WERI-Rb-1 (cell line): ENCODE data around the gene ACAD8.

ENCODE experiments used
- DNase-seq: peaks from one replicate; pipeline ENCODE4 v3.0.0-alpha.2; 2020
- H3K27ac ChIP-seq: fragments of 250-450 bp; sonication (Bioruptor Pico); 2 replicates; pipeline ENCODE4 v1.5.1; 2020; ENCODE audit warnings: mild to moderate bottlenecking, moderate library complexity
- H3K27me3 ChIP-seq: fragments of 250-450 bp; sonication (Bioruptor Pico); 2 replicates; pipeline ENCODE4 v1.5.1; 2021; ENCODE audit warnings: mild to moderate bottlenecking, low read depth, moderate library complexity; ENCODE audit not compliant: insufficient read depth, severe bottlenecking
- H3K36me3 ChIP-seq: fragments of 250-450 bp; sonication (Bioruptor Pico); 2 replicates; pipeline ENCODE4 v1.5.1; 2020; ENCODE audit warnings: mild to moderate bottlenecking, moderate library complexity
- H3K4me3 ChIP-seq: 2 replicates; pipeline ENCODE4 v1.5.1; 2011; ENCODE audit warnings: low read depth, mild to moderate bottlenecking, control low read depth, low read length
- H3K9me3 ChIP-seq: fragments of 250-450 bp; sonication (Bioruptor Pico); 2 replicates; pipeline ENCODE4 v1.5.1; 2021; ENCODE audit warnings: mild to moderate bottlenecking, moderate library complexity; ENCODE audit not compliant: severe bottlenecking
- TF ChIP-seq, protein P1 (sequence below): IDR thresholded peaks from 2 replicates; pipeline ENCODE4 v1.5.1; 2011; ENCODE audit warnings: low read depth, mild to moderate bottlenecking, control low read depth, inconsistent platforms, low read length

ACAD8 gene

DNA sequence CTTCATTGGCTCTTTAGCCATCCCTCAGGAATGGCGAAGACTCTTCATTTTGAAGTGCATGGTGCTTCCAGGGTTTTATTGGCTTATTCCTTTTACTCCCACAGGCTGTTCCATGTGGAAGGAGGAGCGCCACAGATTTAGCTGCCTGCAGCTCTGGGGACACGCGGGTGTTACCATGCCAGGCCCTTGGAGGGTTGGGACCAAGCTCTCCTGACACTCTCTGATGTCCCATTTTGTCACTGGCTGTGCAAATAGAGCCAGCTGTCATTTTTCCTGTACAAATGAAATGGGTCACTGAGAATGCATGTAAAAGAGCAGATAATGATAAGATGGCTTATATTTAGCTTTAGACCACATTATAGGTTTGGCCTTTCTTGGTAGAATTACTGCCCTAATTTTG, 9.5 kb upstream of the ACAD8 start:
- DNase-seq, result no peak
- Histone ChIP-seq H3K4me3 (no peak overlapping the region), H3K9me3 (no peaks in the 10 kb centered on the region), H3K36me3 (peaks cover 72% of the 10 kb centered on the region), H3K27ac (no peak overlapping the region), H3K27me3 (no peaks in the 10 kb centered on the region)
- TF ChIP-seq, protein P1, sequence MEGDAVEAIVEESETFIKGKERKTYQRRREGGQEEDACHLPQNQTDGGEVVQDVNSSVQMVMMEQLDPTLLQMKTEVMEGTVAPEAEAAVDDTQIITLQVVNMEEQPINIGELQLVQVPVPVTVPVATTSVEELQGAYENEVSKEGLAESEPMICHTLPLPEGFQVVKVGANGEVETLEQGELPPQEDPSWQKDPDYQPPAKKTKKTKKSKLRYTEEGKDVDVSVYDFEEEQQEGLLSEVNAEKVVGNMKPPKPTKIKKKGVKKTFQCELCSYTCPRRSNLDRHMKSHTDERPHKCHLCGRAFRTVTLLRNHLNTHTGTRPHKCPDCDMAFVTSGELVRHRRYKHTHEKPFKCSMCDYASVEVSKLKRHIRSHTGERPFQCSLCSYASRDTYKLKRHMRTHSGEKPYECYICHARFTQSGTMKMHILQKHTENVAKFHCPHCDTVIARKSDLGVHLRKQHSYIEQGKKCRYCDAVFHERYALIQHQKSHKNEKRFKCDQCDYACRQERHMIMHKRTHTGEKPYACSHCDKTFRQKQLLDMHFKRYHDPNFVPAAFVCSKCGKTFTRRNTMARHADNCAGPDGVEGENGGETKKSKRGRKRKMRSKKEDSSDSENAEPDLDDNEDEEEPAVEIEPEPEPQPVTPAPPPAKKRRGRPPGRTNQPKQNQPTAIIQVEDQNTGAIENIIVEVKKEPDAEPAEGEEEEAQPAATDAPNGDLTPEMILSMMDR, result no peak

DNA sequence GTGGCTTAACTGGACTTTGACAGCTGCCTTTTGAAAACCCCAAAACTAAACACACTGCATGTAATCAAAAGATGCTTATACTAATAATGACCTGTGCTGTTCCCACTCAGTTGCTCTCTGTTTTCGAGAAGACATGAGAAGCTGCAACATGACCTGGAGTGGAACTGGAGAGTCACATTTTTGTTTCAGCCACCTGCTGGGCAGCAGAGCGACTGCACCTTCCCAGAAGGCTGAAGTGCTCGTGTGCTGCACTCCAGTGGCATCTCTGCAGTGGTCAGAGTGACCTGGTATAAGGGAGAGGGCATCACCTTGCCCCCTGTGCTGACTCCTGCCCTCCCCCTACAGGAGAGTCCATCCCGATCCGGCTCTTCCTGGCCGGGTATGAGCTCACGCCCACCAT, 8.8 kb upstream of the ACAD8 start:
- H3K27ac ChIP-seq, result no peak overlapping the region
- peaks cover 68% of the 10 kb centered on the region for H3K36me3 ChIP-seq
- DNase-seq, result no peak
- H3K27me3 ChIP-seq, result no peaks in the 10 kb centered on the region
- no peaks in the 10 kb centered on the region for H3K9me3 ChIP-seq
- no peak overlapping the region for H3K4me3 ChIP-seq
- TF ChIP-seq, protein P1, result peak; percentile 55; the same call in 1 of the 2 replicates

DNA sequence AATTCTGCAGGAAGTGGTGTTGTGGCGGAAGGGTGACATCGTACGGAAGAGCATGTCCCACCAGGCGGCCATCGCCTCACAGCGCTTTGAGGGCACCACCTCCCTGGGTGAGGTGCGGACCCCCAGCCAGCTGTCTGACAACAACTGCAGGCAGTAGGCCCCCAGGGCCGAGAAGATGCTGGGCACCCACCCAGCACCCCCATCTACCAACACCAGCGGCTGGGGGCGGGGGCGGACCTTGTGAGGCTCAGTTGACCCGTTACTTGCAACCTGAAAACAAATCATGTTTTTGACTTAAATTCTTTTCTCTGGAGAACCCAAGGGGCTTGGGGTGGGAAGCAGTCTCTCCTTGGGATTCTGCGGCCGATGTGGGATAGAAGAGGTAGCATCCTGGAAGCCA, 7.9 kb upstream of the ACAD8 start:
- no peak overlapping the region for H3K4me3 ChIP-seq
- TF ChIP-seq, protein P1, result no peak
- H3K27me3 ChIP-seq, result no peaks in the 10 kb centered on the region
- H3K36me3 ChIP-seq, result peaks cover 72% of the 10 kb centered on the region
- H3K27ac ChIP-seq, result no peak overlapping the region
- DNase-seq, result no peak
- no peaks in the 10 kb centered on the region for H3K9me3 ChIP-seq

DNA sequence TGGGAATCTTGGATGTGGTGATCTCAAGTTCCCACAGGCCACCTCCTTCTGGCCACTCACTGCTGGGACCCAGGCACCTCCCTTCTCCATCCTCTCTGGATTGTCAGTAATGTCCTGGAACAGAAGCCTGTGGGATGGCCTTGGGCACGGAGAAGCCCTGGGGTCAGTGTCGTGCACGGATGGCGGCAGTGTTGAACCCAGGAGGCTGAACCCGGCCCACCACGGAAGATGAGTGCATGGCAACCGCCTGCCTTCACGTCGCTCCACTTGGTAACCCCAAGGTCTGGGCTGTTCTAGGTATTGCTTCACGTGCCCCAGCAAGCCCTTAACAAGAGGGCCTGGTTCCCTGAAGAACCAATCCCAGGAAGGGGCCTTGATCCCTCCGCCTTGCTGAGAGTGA, 7.3 kb upstream of the ACAD8 start:
- Histone ChIP-seq H3K36me3 (peaks cover 72% of the 10 kb centered on the region), H3K27me3 (no peaks in the 10 kb centered on the region), H3K9me3 (no peaks in the 10 kb centered on the region), H3K4me3 (no peak overlapping the region), H3K27ac (no peak overlapping the region)
- TF ChIP-seq, protein P1, result no peak
- no peak for DNase-seq

DNA sequence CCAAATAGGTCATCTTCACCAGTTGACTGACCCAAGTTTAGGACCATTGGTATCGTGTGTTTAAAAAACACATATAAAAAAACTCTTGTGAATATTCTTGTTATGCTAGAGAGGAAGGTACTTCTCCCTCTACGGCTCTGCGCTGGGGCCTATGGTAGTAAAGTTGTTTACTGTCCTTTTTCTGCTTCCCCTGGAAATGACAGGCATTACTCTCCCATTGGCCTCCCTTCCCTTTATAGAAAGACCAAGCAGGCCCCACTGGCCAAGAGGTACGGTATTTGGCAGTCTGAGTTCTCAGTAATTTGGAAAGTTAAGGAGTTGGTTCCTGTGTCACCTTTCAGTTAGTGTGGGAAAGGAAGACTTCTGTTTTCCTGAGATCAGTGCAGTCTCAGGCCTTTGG, 6.7 kb upstream of the ACAD8 start:
- TF ChIP-seq, protein P1, result no peak

DNA sequence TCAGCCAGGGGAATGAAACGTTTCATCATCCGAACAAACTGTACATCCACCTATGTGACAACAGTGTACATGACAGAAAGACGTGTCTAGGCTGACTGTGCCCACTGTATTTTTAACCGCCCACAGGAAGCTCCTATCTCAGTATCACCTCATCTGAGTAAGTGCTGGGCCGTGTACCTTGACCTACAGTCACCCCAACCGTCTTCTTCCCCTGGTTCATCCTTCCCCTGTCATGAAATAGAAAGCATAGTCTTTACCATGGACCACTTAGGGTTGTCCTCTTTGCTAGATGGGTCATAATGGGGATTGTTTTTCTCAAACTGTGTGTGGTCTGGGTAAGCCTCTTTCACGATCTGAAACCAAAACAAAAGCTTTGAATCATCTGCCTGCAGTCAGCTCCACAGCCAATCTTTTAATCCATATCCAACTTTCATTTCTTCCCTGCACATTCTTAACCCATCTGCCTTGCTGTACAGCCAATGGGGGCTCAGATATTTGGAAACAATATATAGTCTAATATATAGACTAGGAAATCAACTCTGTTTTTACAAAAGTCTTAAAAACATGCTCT, 4.4 kb upstream of the ACAD8 start:
- Histone ChIP-seq H3K27ac (no peak overlapping the region), H3K4me3 (no peak overlapping the region), H3K36me3 (peaks cover 62% of the 10 kb centered on the region), H3K9me3 (no peaks in the 10 kb centered on the region), H3K27me3 (no peaks in the 10 kb centered on the region)
- no peak for DNase-seq
- TF ChIP-seq, protein P1, result no peak

More for the DNA sequence above, 6.7 kb upstream of the ACAD8 start:
- DNase-seq, result no peak
- H3K4me3 ChIP-seq, result no peak overlapping the region
- H3K9me3 ChIP-seq, result no peaks in the 10 kb centered on the region
- peaks cover 72% of the 10 kb centered on the region for H3K36me3 ChIP-seq
- H3K27ac ChIP-seq, result no peak overlapping the region
- no peaks in the 10 kb centered on the region for H3K27me3 ChIP-seq
